ENCODE results near the gene SMAD7.

DNA sequence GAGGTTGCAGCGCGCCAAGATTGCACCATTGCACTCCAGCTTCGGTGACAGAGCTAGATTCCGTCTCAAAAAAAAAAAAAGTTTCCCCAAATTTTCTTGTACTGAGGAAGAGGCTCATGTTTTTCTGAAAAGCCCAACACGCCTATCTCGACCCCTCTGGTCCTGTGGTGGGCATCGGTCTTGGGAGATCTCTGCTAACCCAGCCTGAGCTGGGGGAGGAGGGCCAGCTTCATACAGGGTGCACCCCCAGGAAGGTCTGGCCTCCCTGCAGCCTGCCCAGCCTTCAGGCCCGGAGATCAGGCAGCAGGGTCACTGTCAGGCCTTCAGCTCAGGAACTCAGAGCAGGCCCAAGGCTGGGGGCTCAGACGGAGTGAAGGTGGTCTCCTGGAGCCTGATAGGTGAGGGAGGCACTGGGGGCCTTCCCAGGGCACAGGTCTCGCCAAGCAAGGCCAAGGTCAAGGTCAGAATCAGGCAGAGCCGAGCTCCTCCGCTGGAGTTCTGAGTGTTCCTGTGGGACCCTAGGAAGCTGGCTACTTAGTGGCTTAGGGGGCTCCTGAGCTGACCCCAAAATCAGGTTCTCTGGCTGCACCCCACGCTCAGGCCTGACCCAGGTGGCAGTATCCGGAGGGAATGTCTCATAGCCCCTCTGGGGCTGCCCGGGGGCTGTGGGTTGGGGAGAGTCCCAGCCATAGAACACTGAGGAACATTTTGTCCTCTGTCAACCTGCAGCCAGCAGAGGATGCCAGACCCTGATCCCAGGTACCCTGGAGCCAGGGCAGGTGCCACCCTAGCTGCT is 37.9 kb upstream of the SMAD7 start:
- TF ChIP-seq, protein P1, sequence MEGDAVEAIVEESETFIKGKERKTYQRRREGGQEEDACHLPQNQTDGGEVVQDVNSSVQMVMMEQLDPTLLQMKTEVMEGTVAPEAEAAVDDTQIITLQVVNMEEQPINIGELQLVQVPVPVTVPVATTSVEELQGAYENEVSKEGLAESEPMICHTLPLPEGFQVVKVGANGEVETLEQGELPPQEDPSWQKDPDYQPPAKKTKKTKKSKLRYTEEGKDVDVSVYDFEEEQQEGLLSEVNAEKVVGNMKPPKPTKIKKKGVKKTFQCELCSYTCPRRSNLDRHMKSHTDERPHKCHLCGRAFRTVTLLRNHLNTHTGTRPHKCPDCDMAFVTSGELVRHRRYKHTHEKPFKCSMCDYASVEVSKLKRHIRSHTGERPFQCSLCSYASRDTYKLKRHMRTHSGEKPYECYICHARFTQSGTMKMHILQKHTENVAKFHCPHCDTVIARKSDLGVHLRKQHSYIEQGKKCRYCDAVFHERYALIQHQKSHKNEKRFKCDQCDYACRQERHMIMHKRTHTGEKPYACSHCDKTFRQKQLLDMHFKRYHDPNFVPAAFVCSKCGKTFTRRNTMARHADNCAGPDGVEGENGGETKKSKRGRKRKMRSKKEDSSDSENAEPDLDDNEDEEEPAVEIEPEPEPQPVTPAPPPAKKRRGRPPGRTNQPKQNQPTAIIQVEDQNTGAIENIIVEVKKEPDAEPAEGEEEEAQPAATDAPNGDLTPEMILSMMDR (IDR thresholded peaks at IDR 0.05) = no peak
- no peak for TF ChIP-seq ZFX (IDR thresholded peaks at IDR 0.05; ENCODE audit: borderline replicate concordance)
